Mammary epithelial cell (primary cell): Measurements from ENCODE around the gene ZNF622.

Experiments used
- EZH2 ChIP-seq: IDR thresholded peaks from 2 replicates; pipeline ENCODE4 v1.6.1; 2012; ENCODE audit warnings: low read length, inconsistent platforms, borderline replicate concordance
- TF ChIP-seq, protein P1 (sequence below), 2 donors: IDR thresholded peaks in 1 of 2; conservative IDR thresholded peaks in 1 of 2; 2 replicates each; pipeline ENCODE4 v1.5.1; 2011 to 2012; ENCODE audit warnings: inconsistent platforms in 2 of 2, low read length in 2 of 2, mild to moderate bottlenecking in 2 of 2, control low read depth in 1 of 2, low read depth in 1 of 2; ENCODE audit not compliant: insufficient read depth in 1 of 2; ENCODE audit errors: extremely low read depth in 1 of 2

DNA sequence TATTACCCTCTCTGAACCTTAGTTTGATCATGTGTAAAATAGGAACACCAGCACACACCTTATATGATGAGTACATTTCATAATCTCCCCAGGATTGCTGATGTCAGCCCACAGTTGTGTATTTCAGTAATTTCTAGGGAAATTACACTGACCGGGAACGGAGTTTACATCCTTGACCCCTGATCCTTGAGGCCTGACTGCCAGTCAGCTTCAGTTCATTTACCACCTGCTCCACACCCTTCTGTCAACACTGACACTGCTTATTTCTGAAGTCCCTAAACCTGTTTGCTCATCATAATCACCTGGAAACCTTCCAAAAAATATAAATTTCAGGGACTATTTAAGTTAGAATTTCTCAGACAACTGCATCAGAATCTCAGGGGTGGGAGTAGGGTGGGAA, 55.3 kb downstream of the ZNF622 start:
- TF ChIP-seq EZH2: no peak
- TF ChIP-seq, protein P1, sequence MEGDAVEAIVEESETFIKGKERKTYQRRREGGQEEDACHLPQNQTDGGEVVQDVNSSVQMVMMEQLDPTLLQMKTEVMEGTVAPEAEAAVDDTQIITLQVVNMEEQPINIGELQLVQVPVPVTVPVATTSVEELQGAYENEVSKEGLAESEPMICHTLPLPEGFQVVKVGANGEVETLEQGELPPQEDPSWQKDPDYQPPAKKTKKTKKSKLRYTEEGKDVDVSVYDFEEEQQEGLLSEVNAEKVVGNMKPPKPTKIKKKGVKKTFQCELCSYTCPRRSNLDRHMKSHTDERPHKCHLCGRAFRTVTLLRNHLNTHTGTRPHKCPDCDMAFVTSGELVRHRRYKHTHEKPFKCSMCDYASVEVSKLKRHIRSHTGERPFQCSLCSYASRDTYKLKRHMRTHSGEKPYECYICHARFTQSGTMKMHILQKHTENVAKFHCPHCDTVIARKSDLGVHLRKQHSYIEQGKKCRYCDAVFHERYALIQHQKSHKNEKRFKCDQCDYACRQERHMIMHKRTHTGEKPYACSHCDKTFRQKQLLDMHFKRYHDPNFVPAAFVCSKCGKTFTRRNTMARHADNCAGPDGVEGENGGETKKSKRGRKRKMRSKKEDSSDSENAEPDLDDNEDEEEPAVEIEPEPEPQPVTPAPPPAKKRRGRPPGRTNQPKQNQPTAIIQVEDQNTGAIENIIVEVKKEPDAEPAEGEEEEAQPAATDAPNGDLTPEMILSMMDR (conservative IDR thresholded peaks at IDR 0.05 in 1 of 2, IDR thresholded peaks at IDR 0.05 in 1 of 2; ENCODE audit: extremely low read depth in 1 of 2, insufficient read depth in 1 of 2, low read depth in 1 of 2, low read length in 2 of 2): no peak
